Type B pancreatic cell (in vitro differentiated cells): ENCODE results near the gene HOXC4. TPM values are rescaled to one million over a fixed set of nuclear protein-coding genes. Genes with fewer than 3 reads are reported as not detected.
A peak's percentile ranks its signal among the peaks of the same experiment; 100 is the strongest.

ENCODE experiments used
- DNase-seq: peaks from one replicate; pipeline ENCODE4 v3.0.0; 2021; ENCODE audit warnings: mixed read lengths; ENCODE audit not compliant: unreplicated experiment; ENCODE audit errors: extremely low spot score
- H3K27ac Mint-ChIP-seq: 2 replicates; pipeline ENCODE4 v1.8.0; 2021; ENCODE audit warnings: mild to moderate bottlenecking, mixed read lengths
- H3K27me3 Mint-ChIP-seq: 2 replicates; pipeline ENCODE4 v1.8.0; 2021; ENCODE audit warnings: mixed read lengths
- H3K36me3 Mint-ChIP-seq: 2 replicates; pipeline ENCODE4 v1.8.0; 2021; ENCODE audit warnings: mixed read lengths
- H3K4me1 Mint-ChIP-seq: one replicate; pipeline ENCODE4 v1.8.0; 2021; ENCODE audit warnings: mixed read lengths; ENCODE audit not compliant: unreplicated experiment
- H3K4me3 Mint-ChIP-seq: 2 replicates; pipeline ENCODE4 v1.8.0; 2021; ENCODE audit warnings: mild to moderate bottlenecking, mixed read lengths
- H3K9me3 Mint-ChIP-seq: 2 replicates; pipeline ENCODE4 v1.8.0; 2021; ENCODE audit warnings: mixed read lengths
- CTCF ChIP-seq: fragments of 200-600 bp; sonication (generic); conservative IDR thresholded peaks from 2 replicates; pipeline ENCODE4 v1.5.0; 2021; ENCODE audit warnings: antibody characterized with exemption, mild to moderate bottlenecking
- total RNA-seq: library from RNA; stranded (reverse); gene quantifications from 2 replicates; pipeline ENCODE4 v1.2.1, GENCODE V29; 2021; ENCODE audit warnings: low replicate concordance

The HOXC4 gene
- total RNA-seq, 1 donor from 2014 or later, result 47.9 TPM

GRCh38 chr12:54048406-54049093 is 5.1 kb upstream of the HOXC4 start:
- no peak for DNase-seq
- H3K4me3 Mint-ChIP-seq, result peak overlapping the region; percentile 92
- H3K36me3 Mint-ChIP-seq, result no peaks in the 10 kb centered on the region
- no peak for TF ChIP-seq CTCF
- peaks cover 71% of the 10 kb centered on the region for H3K4me1 Mint-ChIP-seq
- no peaks in the 10 kb centered on the region for H3K9me3 Mint-ChIP-seq
- peaks cover 72% of the 10 kb centered on the region for H3K27me3 Mint-ChIP-seq
- peak overlapping the region; percentile 90 for H3K27ac Mint-ChIP-seq

GRCh38 chr12:54049108-54049507 is 4.5 kb upstream of the HOXC4 start:
- no peak for DNase-seq
- Mint-ChIP-seq H3K4me1 (peaks cover 65% of the 10 kb centered on the region), H3K27me3 (peaks cover 75% of the 10 kb centered on the region), H3K4me3 (peak overlapping the region; percentile 92), H3K27ac (peak overlapping the region; percentile 90), H3K9me3 (no peaks in the 10 kb centered on the region), H3K36me3 (no peaks in the 10 kb centered on the region)
- no peak for TF ChIP-seq CTCF

- H3K4me1 Mint-ChIP-seq, result peaks cover 54% of the 10 kb centered on the region
- DNase-seq, result no peak
- H3K36me3 Mint-ChIP-seq, result peaks cover 3% of the 10 kb centered on the region
- peak overlapping the region; percentile 69 for H3K27ac Mint-ChIP-seq
- TF ChIP-seq CTCF, result no peak
- peak overlapping the region; percentile 92 for H3K4me3 Mint-ChIP-seq
- H3K27me3 Mint-ChIP-seq, result peaks cover 71% of the 10 kb centered on the region
- no peaks in the 10 kb centered on the region for H3K9me3 Mint-ChIP-seq
Measured at GRCh38 chr12:54050482-54050810, 3.2 kb upstream of the HOXC4 start.

GRCh38 chr12:54051026-54051842 is 2.4 kb upstream of the HOXC4 start:
- H3K27me3 Mint-ChIP-seq, result peaks cover 68% of the 10 kb centered on the region
- peak overlapping the region; percentile 69 for H3K27ac Mint-ChIP-seq
- TF ChIP-seq CTCF, result no peak
- no peaks in the 10 kb centered on the region for H3K9me3 Mint-ChIP-seq
- peak overlapping the region; percentile 92 for H3K4me3 Mint-ChIP-seq
- peaks cover 9% of the 10 kb centered on the region for H3K36me3 Mint-ChIP-seq
- no peak for DNase-seq
- peaks cover 54% of the 10 kb centered on the region for H3K4me1 Mint-ChIP-seq

- no peak for TF ChIP-seq CTCF
- H3K36me3 Mint-ChIP-seq, result peaks cover 11% of the 10 kb centered on the region
- H3K4me3 Mint-ChIP-seq, result peak overlapping the region; percentile 98
- H3K4me1 Mint-ChIP-seq, result peaks cover 54% of the 10 kb centered on the region
- H3K27me3 Mint-ChIP-seq, result peaks cover 66% of the 10 kb centered on the region
- no peak for DNase-seq
- no peaks in the 10 kb centered on the region for H3K9me3 Mint-ChIP-seq
- peak overlapping the region; percentile 69 for H3K27ac Mint-ChIP-seq
Measured at GRCh38 chr12:54051874-54052437, 1.7 kb upstream of the HOXC4 start.
